ENCODE data around the gene FRY.

FRY gene

DNA sequence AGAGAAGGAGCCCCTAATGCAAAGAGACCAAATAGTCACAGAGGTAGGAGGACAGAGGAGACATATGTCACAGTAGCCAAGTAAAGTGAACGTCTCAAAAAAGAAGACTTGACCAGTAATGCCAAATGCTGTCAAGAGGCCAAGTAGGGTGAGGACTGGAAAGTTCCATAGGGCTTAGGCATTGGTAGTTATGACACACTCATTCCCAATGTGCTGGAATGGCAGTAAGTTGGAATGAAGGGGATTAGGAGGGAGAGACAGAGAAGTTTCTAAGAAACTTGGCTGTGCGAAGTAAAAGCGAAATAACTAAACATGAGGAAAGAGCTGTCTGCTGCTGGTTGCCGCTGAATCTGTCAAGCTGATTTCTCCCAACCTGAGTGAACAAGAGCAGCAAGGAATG is 14.9 kb upstream of the FRY start:
- DNase-seq (ENCODE audit: low read depth): no peak

DNA sequence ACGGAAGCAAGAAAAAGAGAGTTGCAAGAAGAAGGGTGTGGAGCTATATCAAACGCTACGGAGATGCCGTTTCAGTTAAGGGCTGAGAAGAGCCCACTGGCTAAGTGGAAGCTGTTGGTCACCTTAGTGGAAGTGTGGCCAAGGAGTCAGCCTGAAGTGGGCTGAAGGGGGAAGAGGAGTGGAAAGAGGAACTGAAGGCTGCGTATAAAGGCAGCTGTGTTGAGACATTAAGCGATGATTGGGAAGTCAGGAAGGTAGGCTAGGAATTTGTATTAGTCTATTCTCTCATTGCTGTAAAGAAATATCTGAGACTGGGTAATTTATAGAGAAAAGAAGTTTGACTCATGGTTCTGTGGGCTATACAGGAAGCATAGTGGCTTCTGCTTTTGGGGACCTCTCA is 14.1 kb upstream of the FRY start:
- DNase-seq (ENCODE audit: low read depth): no peak

DNA sequence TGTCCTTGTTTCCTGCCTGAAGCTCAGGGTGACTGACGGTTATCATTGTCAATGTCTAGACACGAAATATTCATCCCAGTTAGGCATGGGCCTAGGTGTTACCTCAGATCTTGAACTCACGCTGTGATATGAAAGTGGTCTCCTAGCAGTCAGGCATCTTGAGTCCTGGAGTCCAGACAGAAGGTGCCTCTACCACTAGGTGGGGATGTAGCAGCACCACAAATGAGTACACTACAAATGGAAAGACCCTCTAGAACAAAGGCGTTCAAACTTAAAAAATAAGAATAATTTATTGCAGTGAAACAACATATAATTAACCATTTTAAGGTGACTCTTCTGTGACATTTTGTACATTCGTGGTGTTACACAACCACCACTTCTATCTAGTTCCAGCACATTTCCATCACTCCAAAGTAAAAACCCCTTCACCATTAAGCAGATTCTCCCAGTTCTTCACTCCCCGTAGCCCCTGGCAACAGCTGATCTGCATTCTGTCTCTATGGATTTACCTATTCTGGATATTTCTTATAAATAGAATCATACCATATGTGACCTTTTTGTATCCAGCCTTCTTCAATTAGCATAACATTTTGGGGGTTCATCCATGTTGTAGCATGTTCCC is 11.9 kb upstream of the FRY start:
- no peak for DNase-seq (ENCODE audit: low read depth)

DNA sequence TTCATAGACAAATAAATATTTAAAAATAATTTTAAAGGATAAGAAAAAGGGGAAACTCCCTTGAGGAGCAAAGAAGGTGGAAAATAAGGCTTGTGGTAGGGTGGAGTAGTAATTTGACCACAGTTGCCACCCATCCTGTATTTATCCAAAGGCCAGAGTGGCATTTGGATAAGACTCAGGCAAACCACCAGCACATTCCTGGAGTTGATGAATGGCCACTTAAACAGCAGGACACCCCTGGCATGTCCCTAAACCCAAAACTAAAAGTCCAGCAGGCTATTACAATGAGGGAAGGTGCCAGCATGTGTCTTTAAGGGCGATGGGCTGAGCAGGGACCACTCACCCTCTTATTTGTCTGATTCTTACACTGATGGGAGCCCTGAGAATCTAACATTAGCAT is 9.8 kb upstream of the FRY start:
- DNase-seq (ENCODE audit: low read depth): no peak

DNA sequence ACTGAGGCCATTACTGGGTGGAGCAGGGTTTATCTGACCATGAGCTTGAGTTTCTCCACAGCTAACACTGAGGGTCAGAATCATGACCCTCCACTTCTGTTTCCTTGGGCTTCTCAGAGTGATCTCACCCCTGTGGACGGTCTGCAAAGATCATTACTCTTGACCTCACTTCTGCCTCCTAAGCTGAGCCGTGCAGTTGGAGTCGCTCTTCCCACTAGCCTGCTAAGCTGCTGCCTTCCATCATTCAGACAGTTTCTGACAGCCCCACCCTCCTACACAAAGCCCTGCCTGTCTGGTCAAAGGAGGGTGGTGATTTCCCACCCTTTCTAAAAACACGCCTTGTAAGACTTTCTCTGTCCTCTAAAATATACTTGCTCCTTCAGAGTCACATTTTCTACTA is 9.3 kb upstream of the FRY start:
- DNase-seq (ENCODE audit: low read depth): no peak

DNA sequence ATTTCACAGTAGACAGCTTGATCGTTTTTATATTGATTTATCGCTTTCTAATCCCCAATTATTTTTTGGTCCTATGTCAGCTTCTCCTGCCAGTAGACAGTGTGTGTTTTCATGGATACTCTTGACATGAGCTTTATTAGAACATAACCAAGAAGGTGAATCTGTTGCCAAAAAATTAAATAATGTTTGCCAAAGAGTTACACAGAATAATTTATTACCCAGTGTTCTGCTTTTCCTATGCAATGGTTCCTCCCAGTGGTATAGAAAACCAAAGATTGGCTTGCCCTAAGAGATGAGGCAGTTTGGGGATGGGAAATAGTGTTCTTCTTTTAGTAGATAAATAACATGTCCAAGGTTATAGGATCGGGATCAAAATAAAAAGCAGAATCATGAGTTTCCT is 8.5 kb upstream of the FRY start:
- DNase-seq (ENCODE audit: low read depth): no peak

DNA sequence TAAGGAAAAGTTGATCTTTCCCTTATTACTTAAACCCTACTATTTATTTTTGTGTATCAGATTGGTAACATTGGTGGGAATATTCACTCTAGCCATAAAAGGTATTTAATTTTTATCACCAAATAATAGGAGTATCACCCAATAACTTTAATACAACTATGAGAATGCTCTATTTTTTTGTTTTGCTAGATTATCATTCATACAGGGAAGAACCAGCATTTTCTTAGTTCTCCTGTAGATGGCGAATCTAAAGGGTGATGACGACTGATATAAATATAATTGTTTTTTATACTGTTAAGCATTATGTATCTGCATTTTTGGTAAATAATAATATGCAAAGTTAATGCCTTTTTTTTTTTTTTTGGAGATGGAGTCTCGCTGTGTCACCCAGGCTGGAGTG is 7.9 kb upstream of the FRY start:
- no peak for DNase-seq (ENCODE audit: low read depth)

DNA sequence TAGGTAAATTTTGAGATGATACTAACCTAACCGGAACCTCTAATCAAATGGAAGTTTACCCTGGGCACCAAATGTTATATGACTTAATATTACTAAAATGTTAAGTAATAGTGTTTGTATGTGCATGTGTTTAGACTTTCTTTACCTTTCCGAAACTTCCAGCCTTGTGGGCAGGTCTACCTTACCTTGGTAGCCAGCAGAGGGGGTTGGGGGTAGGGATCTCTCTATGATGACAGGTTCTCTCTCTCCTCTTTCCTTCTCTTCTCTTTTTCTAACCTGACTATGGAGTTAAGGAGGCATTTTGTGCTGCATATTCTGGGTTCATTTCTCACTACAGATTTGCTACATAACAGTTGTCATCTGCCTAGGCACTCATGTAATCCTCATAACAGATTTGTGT is 6.8 kb upstream of the FRY start:
- no peak for DNase-seq (ENCODE audit: low read depth)

DNA sequence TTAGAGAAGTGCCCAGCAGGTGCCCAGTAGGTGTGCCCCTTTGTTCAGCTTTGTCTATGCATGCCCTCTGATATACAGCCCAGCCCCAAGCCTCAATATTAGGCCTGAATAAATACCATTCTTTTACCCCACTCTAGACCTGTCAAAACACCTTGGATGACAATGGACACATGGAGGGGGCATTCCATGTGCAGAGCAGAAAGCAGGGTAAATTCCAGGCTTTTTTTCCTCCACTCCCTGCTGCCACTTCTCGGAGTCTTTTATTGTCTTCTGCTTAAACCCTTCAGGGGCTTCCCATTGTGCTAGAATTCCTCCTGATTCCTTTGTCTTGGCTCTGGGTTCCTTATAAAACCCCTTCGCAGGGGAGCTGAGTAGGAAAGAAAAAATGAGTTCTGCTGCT is 5.8 kb upstream of the FRY start:
- no peak for DNase-seq (ENCODE audit: low read depth)

DNA sequence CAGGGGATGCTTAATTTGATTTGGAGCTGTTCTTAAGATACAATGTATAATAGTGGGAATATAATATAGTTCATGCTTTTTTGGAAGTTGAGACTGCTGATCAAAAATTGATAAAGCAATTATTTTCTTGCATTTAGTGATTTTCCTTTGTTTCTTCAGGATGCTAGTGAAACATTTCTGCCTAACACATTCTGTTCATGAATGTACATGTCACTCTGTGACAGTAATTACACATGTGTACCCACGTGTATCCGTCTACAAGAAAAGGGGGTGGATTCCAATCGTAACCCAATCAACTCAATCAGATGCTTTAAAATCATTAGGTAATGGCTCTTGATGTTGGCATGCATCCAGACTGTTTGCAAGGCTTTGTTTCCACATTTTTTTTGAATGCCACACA is 5.0 kb upstream of the FRY start:
- DNase-seq (ENCODE audit: low read depth): no peak

DNA sequence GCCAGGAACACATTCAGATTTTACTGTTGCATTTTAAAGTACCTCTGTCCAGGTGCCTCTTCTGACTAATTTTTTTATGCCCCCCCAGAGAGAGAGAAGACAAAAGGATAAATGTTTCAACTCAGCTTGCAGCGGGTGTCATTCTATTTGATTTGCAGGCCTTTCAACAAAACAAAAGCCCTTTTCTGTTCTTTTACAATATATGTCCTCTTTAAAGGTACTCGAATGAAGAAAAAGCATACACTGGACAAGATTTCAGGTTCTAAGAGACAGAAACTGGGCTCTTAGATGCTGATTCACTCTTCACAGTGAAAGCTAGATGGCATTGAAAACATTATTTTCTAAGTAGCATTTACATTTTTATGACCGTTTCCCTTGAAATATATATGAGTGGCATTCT is 2.9 kb upstream of the FRY start:
- no peak for DNase-seq (ENCODE audit: low read depth)

DNA sequence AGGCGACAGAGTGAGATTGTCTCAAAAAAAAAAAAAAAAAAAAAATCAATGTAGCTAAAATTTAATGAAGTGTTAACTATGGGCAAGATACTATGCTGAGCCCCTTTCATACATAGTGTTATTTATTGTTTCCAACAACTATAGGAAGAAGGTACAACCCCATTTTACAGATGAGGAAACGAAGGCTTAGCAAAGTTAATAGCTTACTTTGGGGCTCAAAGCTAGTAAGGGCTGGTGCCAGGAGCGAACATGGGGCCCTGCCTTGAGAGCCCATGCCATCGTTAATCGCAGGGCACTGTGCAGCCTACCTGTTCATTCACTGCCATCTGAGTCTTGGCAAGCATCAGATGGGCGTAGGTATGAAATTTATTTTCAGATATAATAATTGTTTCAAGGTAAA is 1.9 kb upstream of the FRY start:
- no peak for DNase-seq (ENCODE audit: low read depth)

DNA sequence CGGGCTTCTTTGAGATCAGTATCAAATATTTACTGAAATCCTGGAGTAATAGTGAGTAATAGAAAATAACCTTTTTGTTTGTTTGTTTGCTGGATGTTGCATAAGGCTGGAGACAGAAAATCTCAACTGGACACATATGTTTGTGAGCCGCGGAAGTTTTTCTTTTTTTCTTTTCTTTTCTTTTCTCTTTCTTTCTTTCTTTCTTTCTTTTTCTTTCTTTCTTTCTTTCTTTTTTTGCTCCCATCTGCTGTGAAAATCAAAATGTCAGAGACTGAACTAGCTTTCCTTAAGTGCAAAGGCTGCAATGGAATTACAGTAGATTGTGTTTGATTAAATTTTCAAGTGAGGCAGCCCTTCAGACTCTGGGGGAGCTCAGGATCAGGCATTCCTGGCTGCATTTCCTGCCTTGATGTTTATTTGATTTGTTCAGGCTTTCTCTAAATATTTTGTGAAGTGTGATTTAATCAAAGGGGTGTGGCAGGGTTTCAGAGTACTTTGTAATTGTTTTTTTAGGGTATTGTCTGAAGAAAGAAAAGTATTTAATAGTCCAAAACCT is 319 bp downstream of the FRY start:
- no peak for DNase-seq (ENCODE audit: low read depth)

DNA sequence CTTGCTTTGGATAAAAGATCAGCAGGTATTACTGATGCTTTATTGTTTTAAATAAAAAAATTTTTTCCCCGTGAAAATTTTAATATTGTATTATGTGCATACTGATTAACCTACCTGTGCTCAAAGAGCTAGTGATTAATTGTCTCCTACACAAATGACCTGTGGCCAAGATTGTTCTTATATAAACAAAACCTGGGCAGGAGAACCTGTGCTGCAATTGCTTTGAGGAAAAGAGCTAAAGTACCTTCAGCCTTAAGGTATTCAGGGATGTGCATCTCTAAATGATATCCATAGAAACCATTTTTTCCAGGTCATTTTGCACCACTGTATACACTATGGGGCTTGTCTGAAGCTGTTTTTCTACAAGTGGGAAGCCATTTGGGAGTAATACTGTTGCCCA is 1.2 kb downstream of the FRY start:
- DNase-seq (ENCODE audit: low read depth): no peak

DNA sequence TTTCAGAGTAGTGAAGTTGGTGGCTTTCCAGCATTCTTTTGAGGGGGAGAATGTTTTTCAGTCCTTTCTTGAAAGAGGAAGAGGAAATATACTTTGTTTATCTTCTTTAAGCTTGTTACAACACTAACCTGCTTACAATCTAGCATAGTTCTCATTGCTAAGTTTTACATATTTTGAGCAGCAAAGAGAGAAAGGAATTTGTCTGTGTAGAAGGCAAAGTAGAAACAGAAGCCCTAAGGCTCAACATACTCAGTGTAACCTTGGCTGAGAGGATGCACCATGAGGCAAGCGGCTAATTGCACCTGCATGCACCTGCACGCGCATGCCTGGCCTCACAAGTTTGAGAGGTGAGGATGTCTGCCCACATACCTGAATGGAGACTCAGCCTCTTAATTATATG is 2.2 kb downstream of the FRY start:
- DNase-seq (ENCODE audit: low read depth): no peak

DNA sequence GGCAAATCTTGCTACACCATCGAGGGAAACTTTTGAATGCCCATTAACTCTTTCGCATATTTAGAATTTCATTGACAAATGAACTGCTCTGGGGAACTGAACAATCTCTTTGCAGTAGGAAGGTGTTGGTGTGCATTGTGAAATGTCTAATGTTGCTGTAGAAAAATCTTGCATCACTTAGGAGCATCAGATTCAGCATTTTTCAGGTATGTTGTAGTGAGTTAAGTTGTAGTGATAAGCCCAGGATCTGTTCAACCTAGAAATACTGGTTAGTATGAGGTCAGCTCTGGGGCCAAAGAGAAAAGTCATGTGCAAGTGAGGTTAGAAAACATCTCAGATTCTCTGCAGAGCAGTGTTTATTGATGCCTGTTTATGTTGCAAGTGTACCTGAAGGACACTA is 4.1 kb downstream of the FRY start:
- DNase-seq (ENCODE audit: low read depth): no peak

DNA sequence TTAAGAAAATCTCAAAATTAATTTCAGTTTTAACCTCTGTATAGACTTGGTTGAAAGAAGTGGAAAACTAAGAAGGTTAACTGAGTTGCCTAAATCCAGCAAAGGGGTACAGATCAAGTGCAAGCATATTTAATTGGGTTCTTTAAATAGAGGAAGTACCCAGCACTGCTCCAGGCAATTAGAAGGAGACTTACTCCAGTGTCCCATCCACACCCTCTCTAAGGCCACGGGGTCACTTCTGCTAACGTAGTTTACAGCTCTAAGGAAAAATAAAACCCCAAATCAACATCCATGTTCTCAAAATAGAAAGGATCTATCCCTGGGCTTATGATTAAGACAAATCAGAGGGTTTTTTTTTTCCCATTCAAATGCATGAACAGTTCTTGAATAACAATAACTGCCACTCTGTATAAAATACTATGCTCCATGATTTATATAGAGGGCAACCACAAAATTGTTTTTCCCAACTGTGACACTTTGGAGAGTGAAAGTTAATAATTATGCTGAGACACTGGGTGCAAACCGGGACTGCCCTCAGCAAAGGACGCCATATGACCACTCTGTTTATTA is 4.6 kb downstream of the FRY start:
- DNase-seq (ENCODE audit: low read depth): no peak

DNA sequence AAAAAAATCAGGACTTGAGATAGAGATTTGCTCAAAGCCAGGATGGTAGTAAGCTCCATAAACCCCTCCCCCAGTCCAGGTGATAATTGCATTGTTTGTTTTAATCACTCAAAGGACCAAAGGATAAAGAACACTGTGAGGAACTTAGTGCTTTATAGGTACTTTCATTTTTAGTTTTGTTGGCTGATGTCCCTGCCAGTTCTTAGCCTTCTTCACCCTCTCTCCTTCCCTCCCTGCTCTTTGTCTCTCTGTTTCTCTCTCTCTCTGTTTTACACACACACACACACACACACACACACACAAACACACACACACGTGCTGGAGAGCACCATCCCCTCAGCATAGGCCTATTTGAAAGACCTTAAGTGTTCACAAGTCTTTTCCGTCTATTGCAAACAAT is 5.2 kb downstream of the FRY start:
- DNase-seq (ENCODE audit: low read depth): no peak

DNA sequence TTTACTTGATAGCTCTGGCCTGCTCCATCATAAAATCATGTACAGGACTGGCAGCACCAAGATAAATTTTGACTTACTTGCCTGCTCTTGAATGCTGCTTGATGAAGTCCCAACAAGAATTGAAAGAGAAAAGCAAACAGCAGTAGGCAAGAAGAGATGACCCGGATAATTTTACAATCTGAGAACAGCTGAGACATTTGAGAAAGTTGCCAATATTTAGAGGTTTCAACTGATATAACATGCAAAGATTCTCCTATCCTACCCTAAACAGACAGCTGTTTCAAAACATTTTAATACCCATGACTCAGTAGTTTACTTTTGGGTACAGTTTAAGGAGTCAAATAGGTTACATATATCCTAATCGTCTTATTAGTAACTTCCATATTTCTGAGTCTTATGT is 5.9 kb downstream of the FRY start:
- DNase-seq (ENCODE audit: low read depth): no peak

DNA sequence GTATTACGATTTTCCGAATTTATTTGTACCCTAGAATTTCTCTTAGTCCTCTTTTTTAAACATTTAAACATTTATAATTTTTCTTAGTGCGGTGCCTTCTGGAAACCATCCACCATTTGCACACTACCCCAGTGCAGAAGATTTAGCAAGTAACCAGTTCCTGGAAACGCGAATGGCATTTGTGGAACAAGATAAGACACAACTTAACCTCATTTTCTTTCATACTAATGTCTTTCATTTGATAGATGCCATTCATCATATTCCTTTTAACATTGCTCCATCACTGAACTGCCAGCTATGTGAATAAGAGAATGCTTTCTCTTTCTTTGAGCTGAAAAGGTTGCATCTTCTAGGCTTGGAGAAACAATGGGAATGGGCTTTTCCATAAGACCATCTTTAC is 6.8 kb downstream of the FRY start:
- DNase-seq (ENCODE audit: low read depth): no peak

DNA sequence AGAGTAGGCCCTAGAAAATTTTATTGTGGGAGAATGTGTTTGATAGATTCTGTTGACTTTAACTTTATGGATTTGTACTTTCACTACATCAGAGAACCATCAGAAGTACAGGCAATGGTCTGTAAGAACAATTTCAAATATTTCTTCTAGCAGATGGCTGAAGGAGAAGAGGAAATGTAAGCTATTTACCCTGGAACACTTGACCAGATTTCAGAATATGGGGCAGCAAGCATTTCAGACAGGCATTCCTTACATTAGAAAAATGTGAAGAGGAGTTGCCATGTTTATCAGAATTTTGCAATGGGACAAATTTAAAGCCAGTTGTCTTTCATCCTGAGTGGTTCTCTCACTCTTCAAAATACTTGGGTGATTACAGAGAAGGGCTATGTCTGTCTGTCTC is 7.5 kb downstream of the FRY start:
- no peak for DNase-seq (ENCODE audit: low read depth)

DNA sequence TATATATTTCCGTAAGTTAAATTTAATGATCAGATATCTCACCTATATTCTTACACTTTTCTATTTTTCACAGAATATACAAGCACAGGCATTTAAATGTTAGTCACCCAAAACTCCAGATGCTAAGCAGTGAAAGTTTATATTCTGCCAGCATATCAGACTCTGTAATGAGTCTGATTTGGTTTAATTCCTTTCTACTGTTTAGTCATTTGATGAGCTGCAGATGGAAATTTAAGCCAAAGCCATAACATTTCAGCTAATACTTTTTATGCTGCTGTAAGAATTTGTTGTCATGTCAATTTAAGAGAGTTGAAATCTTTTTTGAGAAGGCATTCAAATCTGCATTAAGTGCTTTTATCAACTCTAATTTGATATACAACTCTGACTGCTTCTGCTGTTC is 8.0 kb downstream of the FRY start:
- no peak for DNase-seq (ENCODE audit: low read depth)

DNA sequence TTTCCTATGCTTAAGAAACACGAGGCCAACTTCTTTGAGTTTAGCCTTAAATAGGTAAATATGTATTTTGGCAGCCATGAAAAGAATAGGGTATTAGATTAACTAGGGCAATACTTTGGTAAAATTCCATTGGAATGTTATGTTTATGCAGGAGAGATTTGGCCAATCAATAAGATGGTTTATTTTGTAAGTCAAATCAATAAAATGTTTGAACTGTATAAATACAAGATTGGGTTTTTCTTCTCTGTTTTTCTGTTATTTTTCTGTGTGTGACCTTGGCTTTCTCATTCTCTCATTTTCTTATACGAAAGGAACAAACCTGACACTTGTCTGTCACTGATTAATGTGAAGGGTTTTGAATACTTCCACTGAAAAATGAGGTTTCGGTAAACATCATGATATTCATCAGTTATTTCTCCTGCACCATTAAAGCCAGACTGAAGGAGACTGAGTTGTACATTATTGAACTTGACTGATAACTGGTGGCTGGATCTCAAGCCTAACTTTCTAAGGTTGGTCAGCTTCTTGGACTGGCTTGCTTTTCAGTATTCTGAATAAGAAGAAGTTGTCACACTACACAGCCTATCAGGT is 8.6 kb downstream of the FRY start:
- DNase-seq (ENCODE audit: low read depth): no peak

DNA sequence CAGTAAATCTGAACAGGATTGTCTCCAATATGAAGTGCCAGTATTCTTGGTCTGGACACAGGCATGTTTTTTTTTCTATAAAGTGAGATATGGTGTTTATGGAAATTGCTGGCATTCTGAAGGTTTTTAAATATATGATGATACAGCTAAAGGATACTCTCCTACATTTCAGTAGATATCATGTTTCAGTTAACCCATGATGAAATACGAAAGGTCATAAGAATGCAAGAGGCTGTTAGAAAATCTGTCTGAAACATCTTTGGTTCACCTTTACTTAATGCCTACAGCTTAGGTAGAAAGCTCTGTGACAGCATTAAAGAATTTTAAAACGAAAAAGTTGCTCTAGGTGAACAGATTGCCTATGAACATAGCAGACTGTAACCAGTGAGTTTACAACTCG is 9.1 kb downstream of the FRY start:
- no peak for DNase-seq (ENCODE audit: low read depth)
